ENCODE measurements around the gene KLHL36.

The KLHL36 gene

DNA sequence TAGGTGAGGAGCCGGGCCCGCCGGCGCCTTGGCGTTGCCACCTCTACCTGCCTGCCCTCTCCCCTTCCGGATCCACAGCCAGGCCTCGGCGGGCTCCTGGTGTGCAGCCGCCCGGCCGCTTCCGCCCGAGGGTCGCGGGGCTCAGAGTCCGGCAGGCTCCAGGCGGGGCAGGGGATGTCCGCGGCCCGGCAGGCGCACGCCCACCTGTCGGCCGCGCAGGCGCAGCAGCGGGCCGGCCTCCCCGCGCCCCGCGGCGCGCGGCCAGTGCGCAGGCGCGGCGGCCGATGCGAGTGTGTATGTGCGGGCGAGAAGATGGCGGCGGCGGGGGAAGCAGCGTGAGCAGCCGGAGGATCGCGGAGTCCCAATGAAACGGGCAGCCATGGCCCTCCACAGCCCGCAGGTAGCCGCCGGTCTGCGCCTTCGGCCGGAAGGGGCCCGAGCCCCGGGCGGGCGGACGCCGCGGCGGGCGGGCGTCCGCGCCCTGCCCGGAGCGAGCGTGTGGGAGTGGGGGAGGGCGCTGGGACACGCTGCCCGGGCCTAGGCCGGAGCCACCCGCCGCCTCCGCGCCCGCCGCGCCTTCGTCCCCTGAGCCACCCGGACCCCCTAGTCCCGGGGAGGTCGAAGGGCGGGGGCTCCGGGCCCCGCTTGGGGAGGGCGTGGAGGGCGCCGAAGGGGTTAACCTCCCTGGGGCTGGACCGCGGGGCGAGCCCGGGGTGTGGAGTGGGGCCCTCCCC is 51.6 kb downstream of the KLHL36 start, which contains the start of gene USP10:
Gene USP10 (plus strand): TSS at position 289 of the 734 bp plus-strand sequence. CDS start 91 bp downstream, at position 380.
- DNase-seq, result peak; percentile 74 to 87 (median 78)

DNA sequence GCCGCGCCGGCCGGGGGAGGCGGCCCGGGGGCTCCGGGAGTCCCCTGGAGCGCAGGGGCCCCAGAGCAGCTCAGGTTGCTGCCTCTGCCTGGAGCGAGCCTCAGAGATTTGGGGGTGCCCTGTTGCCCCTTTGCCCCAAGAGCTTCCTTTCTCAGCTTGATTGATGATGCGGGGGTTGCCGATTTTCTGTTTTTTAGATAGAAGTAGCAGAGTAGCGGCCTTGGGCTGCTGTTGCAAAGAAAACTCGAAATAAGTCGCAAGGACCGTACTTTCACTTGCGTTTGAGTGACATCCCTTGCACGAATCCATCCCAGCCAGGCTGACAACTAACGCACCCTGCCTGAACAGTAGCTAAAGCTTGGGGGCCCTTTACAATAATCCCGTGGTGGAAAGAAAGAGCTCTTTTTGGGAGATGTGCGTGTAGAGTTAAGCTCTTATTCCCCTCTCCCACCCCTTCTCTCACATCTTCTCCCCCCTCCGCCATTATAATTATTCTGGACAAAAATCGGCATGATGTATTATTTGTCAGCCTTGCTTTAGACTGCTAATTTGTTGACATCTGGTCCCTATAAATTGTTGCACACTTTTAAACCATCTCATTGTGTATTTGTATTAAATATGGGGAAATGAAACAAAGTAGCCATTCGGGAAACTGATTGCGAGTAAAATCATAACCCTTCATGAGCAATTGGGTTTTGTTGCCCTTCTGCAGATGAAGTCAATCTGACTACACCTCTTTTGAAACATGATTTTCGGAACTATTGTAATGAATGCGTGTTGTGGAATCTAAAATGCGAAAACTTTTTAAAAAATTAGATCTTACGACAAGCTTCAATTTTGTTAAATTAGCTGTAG is 52.4 kb downstream of the KLHL36 start:
- DNase-seq, result peak in 4 of 6 experiments; percentile 23 to 62 (median 53)

DNA sequence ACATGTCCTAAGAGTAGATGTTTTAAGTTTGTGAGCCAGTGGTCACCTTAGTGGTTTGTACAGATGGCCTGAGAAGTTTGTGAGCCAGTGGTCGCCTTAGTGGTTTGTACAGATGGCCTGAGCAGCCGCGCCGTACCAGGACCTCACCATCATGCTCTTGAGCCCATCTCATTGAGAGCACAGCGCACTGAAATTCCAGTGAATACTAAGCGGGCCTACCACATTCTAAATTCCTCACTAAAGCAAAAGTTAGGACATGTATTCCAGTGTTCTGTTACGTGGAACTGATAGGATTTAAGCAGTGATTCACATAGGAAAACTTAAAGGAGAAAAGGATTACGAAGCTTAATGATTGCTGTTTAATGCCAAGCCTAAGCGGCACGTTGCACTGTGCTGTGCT is 55.4 kb downstream of the KLHL36 start:
- no peak for DNase-seq

DNA sequence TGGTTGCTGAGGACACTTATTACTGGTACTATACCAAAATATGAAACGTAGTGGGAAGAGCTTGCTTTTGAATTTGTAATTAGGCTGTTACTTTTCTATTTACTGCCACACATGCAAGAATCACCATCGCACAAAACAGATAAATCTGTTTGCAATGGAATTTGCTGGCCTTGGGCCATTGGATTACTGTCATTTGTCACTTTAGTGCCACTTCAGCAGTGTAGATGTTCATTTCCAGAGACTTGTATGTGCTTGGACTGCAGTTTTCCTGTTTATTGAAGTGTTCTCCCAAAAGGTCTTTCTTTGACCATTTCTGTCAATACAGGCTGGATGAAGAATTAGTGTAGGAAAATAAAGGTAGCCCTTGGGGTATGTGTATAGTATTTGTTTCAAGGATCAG is 55.9 kb downstream of the KLHL36 start:
- DNase-seq, result no peak

DNA sequence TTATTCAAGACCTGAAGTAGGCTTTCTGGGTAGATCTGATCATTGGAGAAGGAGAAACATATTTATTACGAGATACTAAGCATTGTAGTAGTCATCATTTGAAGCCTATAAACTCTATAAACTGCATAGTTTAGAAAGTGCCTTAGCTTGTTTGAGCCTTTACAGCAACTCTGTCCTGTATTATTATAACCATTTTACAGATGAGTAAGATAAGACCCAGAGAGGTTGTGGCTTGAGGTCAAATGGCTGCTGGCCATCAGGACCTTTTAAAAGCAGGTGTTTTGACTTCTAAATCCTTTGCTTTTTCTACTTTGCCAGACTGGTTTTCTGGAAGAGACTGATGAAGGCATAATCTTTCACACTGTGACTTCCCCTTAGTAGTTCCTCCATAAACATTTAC is 58.5 kb downstream of the KLHL36 start:
- no peak for DNase-seq

DNA sequence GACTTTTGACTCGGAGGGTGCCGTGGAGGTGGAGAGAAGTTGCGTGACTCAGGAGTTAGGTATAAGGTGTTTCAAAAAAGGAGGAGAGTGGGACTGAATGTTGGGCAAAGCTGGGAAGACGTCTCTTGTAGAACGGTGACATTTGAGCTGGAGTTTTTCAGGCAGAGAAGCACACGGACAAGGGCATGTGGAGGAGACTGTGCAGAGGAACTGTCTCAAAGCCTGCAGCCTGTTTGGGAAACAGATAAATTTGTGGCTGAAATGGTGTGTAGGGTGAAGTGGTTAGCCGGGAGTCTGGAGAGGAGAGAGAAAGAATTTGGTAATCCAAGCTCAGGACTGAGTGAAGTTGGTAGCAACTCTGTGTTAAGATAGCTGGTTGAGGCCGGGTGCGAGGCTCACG is 61.3 kb downstream of the KLHL36 start:
- no peak for DNase-seq

DNA sequence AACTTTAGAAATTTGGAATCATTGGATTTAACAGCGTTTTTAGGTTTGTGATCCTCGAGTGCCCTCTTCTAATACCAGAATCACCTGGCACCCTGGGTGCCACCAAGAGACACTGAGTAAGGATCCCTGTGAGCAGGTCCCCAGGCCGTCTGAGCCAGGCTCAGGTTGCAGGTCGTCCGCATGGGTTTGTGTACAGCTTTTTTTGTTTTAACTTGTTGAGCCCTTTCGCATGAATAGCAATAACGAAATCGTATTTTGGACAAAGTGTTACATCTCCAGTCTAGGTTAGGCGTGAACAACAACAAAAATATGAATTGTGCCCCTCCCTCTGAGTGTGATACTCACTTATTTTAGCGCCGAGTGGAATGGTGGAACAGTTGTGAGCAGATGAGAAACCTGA is 62.4 kb downstream of the KLHL36 start:
- no peak for DNase-seq

All from stimulated activated naive CD4-positive, alpha-beta T cell (primary cell).